Tibial nerve (tissue), 4 donors: ENCODE data around the gene LAMB1. TPM values are rescaled to one million over a fixed set of nuclear protein-coding genes. Genes with fewer than 3 reads are reported as not detected.
A peak's percentile ranks its signal among the peaks of the same experiment; 100 is the strongest.
"Not testable (repeated sequence)": the region's sequence is repeated elsewhere in the genome, so short reads cannot be mapped to it uniquely, and the experiment has no call there.

Experiments used
- DNase-seq, 2 donors: peaks; one replicate each; pipeline ENCODE4 v3.0.0-alpha.2; 2019; ENCODE audit warnings: low spot score in 2 of 2
- H3K27ac ChIP-seq, 4 donors: fragments of 200-600 bp; sonication (generic) in 3 of 4; one replicate each; pipeline ENCODE4 v1.5.1; 2017 to 2019; ENCODE audit warnings: mild to moderate bottlenecking in 1 of 4
- H3K27me3 ChIP-seq, 2 donors: fragments of 200-600 bp; sonication (generic) in 1 of 2; one replicate each; pipeline versions ENCODE4 v1.5.1 to v1.6.0; 2017 to 2019
- H3K36me3 ChIP-seq, 3 donors: fragments of 200-600 bp; sonication (generic); one replicate each; pipeline ENCODE4 v1.5.1; 2018 to 2019
- H3K4me1 ChIP-seq, 4 donors: fragments of 200-600 bp; sonication (generic) in 3 of 4; one replicate each; pipeline ENCODE4 v1.5.1; 2017 to 2019
- H3K4me3 ChIP-seq, 4 donors: fragments of 200-600 bp; sonication (generic) in 3 of 4; one replicate each; pipeline ENCODE4 v1.5.1; 2017 to 2019; ENCODE audit warnings: mild to moderate bottlenecking in 1 of 4, moderate library complexity in 1 of 4
- H3K9me3 ChIP-seq, 4 donors: fragments of 200-600 bp; sonication (generic) in 3 of 4; one replicate each; pipeline ENCODE4 v1.5.1; 2017 to 2019
- EP300 ChIP-seq, 2 donors: sonication (generic); formaldehyde crosslinking; IDR thresholded peaks; one replicate each; pipeline ENCODE4 v1.6.1; 2017; ENCODE audit warnings: antibody characterized with exemption in 2 of 2, mild to moderate bottlenecking in 1 of 2
- POLR2A ChIP-seq, 2 donors: fragments of 450-650 bp; IDR thresholded peaks; one replicate each; pipeline ENCODE4 v1.6.1; 2017; ENCODE audit warnings: antibody characterized with exemption in 2 of 2, mild to moderate bottlenecking in 2 of 2, moderate library complexity in 2 of 2
- WGBS, 2 donors: methylation state at CpG; one replicate each; pipeline ENCODE4 v1.1.5; 2018; 5-methylcytosine and 5-hydroxymethylcytosine counted together
- total RNA-seq, 4 donors: library from RNA; depleted of rRNA; stranded (reverse); fragments of >200 nt; gene quantifications; one replicate each; pipeline ENCODE4 v1.1.0, GENCODE V29; 2016
- TF ChIP-seq, protein P1 (sequence below), 5 experiments: fragments of 200-600 bp in 3 of 5; fragments of 450-650 bp in 2 of 5; sonication (generic) in 3 of 5; IDR thresholded peaks; one replicate each; pipeline ENCODE4 v1.5.1; 2016 to 2019; ENCODE audit warnings: antibody characterized with exemption in 5 of 5, mild to moderate bottlenecking in 3 of 5, moderate library complexity in 2 of 5

The LAMB1 gene
- total RNA-seq, 4 donors from 2014 or later = 232 to 563 (median 357) TPM

- no peak for DNase-seq
- 76 to 95% methylated on average over 3 of the region's 3 CpGs for WGBS, 2 donors
- no peak overlapping the region for H3K27ac ChIP-seq
- no peaks in the 10 kb centered on the region for H3K4me1 ChIP-seq
- no peaks in the 10 kb centered on the region for H3K9me3 ChIP-seq
- no peaks in the 10 kb centered on the region for H3K27me3 ChIP-seq
- H3K4me3 ChIP-seq = no peak overlapping the region
- H3K36me3 ChIP-seq = no peaks in the 10 kb centered on the region
- TF ChIP-seq POLR2A (IDR thresholded peaks at IDR 0.05) = no peak
- no peak for TF ChIP-seq EP300 (IDR thresholded peaks at IDR 0.05)
- TF ChIP-seq, protein P1, sequence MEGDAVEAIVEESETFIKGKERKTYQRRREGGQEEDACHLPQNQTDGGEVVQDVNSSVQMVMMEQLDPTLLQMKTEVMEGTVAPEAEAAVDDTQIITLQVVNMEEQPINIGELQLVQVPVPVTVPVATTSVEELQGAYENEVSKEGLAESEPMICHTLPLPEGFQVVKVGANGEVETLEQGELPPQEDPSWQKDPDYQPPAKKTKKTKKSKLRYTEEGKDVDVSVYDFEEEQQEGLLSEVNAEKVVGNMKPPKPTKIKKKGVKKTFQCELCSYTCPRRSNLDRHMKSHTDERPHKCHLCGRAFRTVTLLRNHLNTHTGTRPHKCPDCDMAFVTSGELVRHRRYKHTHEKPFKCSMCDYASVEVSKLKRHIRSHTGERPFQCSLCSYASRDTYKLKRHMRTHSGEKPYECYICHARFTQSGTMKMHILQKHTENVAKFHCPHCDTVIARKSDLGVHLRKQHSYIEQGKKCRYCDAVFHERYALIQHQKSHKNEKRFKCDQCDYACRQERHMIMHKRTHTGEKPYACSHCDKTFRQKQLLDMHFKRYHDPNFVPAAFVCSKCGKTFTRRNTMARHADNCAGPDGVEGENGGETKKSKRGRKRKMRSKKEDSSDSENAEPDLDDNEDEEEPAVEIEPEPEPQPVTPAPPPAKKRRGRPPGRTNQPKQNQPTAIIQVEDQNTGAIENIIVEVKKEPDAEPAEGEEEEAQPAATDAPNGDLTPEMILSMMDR (IDR thresholded peaks at IDR 0.05) = no peak
Observed at GRCh38 chr7:108037140-108037539, 34.2 kb upstream of the LAMB1 start.

DNA sequence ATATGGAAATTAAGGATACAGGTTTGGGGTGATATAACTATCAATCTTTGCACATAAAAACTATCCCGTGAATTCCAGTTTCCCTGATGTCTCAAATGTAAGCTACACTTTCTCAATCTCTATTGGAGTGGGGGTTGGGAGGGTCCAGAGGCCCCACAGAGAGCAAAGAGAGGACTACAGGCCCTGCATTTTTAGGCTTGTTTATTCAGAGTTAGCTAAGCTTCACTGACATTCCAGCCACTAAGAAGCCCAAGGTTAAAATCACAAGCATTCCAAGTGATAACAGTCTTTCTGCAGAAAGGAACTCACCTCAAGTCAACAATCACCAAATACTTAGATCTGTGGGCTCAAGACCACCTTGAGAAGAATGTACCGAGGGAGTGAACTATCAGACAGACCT is 31.6 kb upstream of the LAMB1 start:
- WGBS, 2 donors = 85 to 86% methylated on average over 2 of the region's 2 CpGs
- Histone ChIP-seq H3K27me3 (no peaks in the 10 kb centered on the region), H3K36me3 (no peaks in the 10 kb centered on the region), H3K27ac (no peak overlapping the region), H3K4me3 (no peak overlapping the region), H3K9me3 (no peaks in the 10 kb centered on the region), H3K4me1 (peaks cover 0 to 8% (median 0%) of the 10 kb centered on the region in 4 donors)
- TF ChIP-seq, protein P1 (IDR thresholded peaks at IDR 0.05) = no peak
- TF ChIP-seq EP300 (IDR thresholded peaks at IDR 0.05) (no peak), POLR2A (IDR thresholded peaks at IDR 0.05) (no peak)
- no peak for DNase-seq

GRCh38 chr7:108033776-108034497 is 31.0 kb upstream of the LAMB1 start:
- Histone ChIP-seq H3K4me1 (peaks cover 0 to 8% (median 0%) of the 10 kb centered on the region in 4 donors), H3K4me3 (no peak overlapping the region), H3K27me3 (no peaks in the 10 kb centered on the region), H3K36me3 (no peaks in the 10 kb centered on the region), H3K9me3 (no peaks in the 10 kb centered on the region), H3K27ac (no peak overlapping the region)
- TF ChIP-seq POLR2A (IDR thresholded peaks at IDR 0.05) = no peak
- TF ChIP-seq EP300 (IDR thresholded peaks at IDR 0.05) = no peak
- WGBS, 2 donors = 95 to 98% methylated on average over 5 of the region's 5 CpGs
- DNase-seq = no peak

DNA sequence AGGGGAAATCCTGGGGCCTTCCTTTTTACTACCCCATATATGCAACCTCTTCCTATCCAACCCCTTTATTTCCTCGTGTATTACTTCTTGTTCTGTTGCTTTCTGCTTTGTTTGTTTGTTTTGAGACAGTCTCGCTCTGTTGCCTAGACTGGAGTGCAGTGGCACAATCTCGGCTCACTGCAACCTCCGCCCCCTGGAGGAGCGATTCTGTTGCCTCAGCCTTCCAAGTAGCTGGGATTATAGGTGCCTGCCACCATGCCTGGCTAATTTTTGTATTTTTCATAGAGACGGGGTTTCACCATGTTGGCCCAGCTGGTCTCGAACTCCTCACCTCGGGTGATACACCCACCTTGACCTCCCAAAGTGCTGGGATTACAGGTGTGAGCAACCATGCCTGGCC is 30.3 kb upstream of the LAMB1 start:
- not testable (repeated sequence) for H3K9me3 ChIP-seq, DNase-seq, H3K27me3 ChIP-seq, H3K27ac ChIP-seq, H3K4me1 ChIP-seq, H3K36me3 ChIP-seq, H3K4me3 ChIP-seq
- 90 to 91% methylated on average over 8 of the region's 8 CpGs for WGBS, 2 donors

GRCh38 chr7:108030516-108030915 is 27.6 kb upstream of the LAMB1 start:
- Histone ChIP-seq H3K4me1 (peaks cover 0 to 12% (median 0%) of the 10 kb centered on the region in 4 donors), H3K27ac (peak overlapping the region in 1 of 4 donors; percentile 42), H3K4me3 (no peak overlapping the region), H3K9me3 (no peaks in the 10 kb centered on the region), H3K27me3 (no peaks in the 10 kb centered on the region), H3K36me3 (no peaks in the 10 kb centered on the region)
- TF ChIP-seq POLR2A (IDR thresholded peaks at IDR 0.05) = no peak
- no peak for TF ChIP-seq EP300 (IDR thresholded peaks at IDR 0.05)
- TF ChIP-seq, protein P1 (IDR thresholded peaks at IDR 0.05) = no peak
- DNase-seq = no peak
- WGBS, 2 donors = 78 to 84% methylated on average over 3 of the region's 3 CpGs

DNA sequence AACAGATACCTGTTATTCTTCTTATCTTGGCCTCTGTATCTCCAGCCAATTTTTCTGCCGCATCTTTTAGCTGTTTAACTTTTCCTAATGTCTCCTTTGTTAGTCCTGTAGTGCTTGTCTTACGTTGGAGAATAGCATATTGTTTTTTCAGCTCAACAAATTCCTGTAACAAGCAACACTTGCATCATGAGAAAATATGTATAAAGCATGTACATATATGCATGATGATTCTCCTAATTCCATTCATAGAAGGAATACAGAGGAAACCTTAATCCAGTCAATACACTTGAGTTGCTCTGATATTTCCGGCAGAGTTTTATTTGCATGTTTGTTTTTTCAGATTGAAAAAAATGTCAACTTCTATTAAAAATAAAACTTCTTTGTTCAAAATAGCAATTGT is 26.1 kb upstream of the LAMB1 start:
- no peaks in the 10 kb centered on the region for H3K9me3 ChIP-seq
- WGBS, 2 donors = 54 to 63% methylated on average over 3 of the region's 3 CpGs
- no peak for TF ChIP-seq POLR2A (IDR thresholded peaks at IDR 0.05)
- TF ChIP-seq, protein P1 (IDR thresholded peaks at IDR 0.05) = no peak
- no peak for TF ChIP-seq EP300 (IDR thresholded peaks at IDR 0.05)
- no peaks in the 10 kb centered on the region for H3K36me3 ChIP-seq
- no peak overlapping the region for H3K4me3 ChIP-seq
- no peaks in the 10 kb centered on the region for H3K27me3 ChIP-seq
- DNase-seq = no peak
- peaks cover 0 to 12% (median 0%) of the 10 kb centered on the region in 4 donors for H3K4me1 ChIP-seq
- H3K27ac ChIP-seq = no peak overlapping the region
